ENCODE results near the gene MED1. TPM values are rescaled to one million over a fixed set of nuclear protein-coding genes. Genes with fewer than 3 reads are reported as not detected.
"Not testable (repeated sequence)": the region's sequence is repeated elsewhere in the genome, so short reads cannot be mapped to it uniquely, and the experiment has no call there.

Gene MED1
- total RNA-seq, 1 donor from 2014 or later, result 21.5 TPM

DNA sequence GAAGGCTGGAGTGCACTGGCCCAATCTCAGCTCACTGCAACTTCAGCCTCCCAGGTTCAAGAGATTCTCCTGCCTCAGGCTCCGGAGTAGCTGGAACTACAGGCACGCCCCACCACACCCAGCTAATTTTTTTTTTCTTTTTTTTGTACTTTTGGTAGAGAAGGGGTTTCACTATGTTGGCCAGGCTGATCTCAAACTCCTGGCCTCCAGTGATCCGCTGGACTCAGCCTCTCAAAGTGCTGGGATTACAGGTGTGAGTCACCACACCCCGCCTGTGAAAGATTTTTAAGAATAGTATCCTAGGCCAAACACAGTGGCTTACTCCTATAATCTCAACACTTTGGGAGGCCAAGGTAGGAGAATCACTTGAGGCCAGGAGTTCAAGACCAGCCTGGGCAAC is 83.3 kb downstream of the MED1 start:
- ATAC-seq; DNase-seq; intact Hi-C loops (cut with micrococcal nuclease): not testable (repeated sequence)

DNA sequence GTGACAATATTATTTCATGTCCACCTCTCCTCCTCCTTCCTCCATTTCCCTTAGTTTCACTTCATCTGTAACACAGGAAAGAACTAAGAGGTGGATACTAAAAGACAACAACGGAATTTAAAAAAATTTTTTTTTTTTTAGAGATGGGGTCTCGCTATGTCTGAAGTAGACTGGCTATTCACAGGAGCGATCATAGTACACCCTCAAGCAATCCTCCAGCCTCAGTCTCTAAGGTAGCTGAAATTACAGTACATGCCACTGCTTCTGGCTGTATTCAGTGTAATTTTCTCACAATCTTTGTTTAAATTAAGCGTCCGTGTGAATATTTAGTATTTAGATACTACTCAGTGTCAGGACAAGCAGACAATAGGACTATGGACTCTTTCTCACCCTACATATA is 85.2 kb downstream of the MED1 start:
- DNase-seq, result no peak
- intact Hi-C loops (cut with micrococcal nuclease), result no loop called here
- ATAC-seq, result peak; percentile 16

- DNase-seq (no peak), ATAC-seq (peak; percentile 59)
- intact Hi-C loops (cut with micrococcal nuclease), result no loop called here
Measured at GRCh38 chr17:39365242-39365641, 85.8 kb downstream of the MED1 start.

DNA sequence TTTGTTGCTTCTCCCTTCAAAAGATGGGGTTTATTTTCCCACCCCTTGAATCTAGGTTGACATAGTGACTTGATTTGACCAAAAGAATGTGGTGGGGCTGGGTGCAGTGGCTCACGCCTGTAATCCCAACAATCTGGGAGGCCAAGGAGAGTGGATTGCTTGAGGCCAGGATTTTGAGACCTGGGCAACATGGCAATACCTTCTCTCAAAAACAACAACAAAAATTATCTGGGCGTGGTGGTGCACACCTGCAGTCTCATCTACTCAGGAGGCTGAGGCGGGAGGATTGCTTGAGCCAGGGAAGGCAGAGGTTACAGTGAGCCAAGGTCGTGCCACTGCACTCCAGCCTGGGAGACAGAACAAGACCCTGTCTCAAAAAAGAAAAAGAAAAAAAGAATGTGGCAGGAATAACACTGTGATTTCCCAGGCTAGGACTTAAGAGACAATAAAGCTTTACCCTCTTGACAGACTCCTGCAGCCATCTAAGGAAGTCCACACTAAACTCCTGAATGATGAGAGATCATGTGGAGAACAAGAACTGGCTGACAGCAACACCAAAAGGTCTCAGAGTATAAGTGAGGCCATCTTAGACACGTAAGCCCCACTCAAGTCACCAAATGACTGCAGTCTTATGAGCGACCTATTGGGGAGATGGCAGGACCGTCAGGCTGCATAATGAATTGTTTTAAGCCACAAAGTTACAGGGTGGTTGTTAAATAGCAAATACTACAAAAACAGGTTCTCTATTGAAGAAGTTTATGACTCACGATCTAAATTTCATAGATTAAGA is 86.6 kb downstream of the MED1 start:
- ATAC-seq, result peak; percentile 21
- DNase-seq, result no peak
- intact Hi-C loops (cut with micrococcal nuclease), result no loop called here

DNA sequence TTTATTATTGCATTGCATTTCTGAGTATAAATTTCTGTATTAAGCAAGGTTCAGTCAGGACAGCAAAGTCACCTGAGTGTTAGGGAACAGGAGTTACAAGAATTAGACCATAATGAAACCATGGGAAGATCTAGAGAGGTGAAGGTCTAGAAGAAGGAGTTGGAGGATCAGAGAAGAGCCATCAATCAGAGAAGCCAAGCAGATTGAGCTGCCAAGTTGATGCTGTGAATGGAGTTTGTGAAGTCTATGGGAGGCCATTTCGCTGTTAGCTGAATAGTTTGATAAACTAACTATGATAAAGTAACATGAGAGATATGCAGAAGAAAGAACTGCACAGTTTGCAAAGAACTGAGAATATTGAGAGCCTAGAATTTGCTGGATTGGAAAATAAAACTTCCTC is 90.0 kb downstream of the MED1 start:
- intact Hi-C loops (cut with micrococcal nuclease), result no loop called here
- ATAC-seq, result no peak

DNA sequence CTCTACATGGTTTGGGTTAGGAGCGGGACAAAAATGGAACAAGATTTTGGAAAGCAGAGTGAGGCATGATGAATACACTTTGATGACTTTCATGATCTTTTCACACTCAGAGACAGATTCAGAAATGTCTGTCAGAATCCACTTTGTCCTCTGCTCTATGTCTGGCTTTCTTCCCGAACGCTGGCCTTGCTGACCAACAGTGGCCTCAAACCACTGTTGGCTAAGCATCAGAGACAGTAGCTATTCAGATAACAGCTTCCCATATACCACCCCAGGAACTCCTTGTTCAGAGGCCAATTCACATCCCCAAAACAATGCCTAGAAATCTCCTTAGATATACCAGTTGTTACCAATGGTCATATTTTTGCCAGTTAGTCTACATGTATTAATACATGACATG is 90.5 kb downstream of the MED1 start:
- DNase-seq (no peak), ATAC-seq (peak; percentile 75)
- intact Hi-C loops (cut with micrococcal nuclease), result no loop called here

More for the DNA sequence above, 90.0 kb downstream of the MED1 start:
- DNase-seq, result no peak

- ATAC-seq, result no peak
- no peak for DNase-seq
- intact Hi-C loops (cut with micrococcal nuclease), result no loop called here
Measured at GRCh38 chr17:39359994-39360393, 91.1 kb downstream of the MED1 start.

GRCh38 chr17:39357986-39358385 is 93.1 kb downstream of the MED1 start:
- DNase-seq (no peak), ATAC-seq (no peak)
- intact Hi-C loops (cut with micrococcal nuclease), result no loop called here

GRCh38 chr17:39357488-39357887 is 93.6 kb downstream of the MED1 start:
- DNase-seq (no peak), ATAC-seq (no peak)
- intact Hi-C loops (cut with micrococcal nuclease), result no loop called here

Other genes starting within 250 kb of the MED1 start
- 0.62 TPM for gene STAC2, start 225.3 kb downstream of the MED1 start, total RNA-seq
- gene FBXL20, start 49.6 kb downstream of the MED1 start, total RNA-seq, result 13.4 TPM
- 20.2 TPM for gene CDK12, start 10.2 kb upstream of the MED1 start, total RNA-seq
- not detected for gene NEUROD2, start 156.7 kb upstream of the MED1 start, total RNA-seq
- 0.55 TPM for gene PPP1R1B, start 175.7 kb upstream of the MED1 start, total RNA-seq
- gene STARD3, start 185.9 kb upstream of the MED1 start, total RNA-seq, result 18.7 TPM
- gene TCAP, start 214.1 kb upstream of the MED1 start, total RNA-seq, result 4,965 TPM
- gene PNMT, start 217.2 kb upstream of the MED1 start, total RNA-seq, result 5.8 TPM
- 7.3 TPM for gene PGAP3, start 236.8 kb upstream of the MED1 start, total RNA-seq
- gene ERBB2, start 248.8 kb upstream of the MED1 start, total RNA-seq, result 75.8 TPM

Measured in left ventricle myocardium superior (tissue), 1 donor.